Hair follicle dermal papilla cell (primary cell): Measurements from ENCODE around the gene RNU5D-1. TPM values are rescaled to one million over a fixed set of nuclear protein-coding genes. Genes with fewer than 3 reads are reported as not detected.

Experiments
- small RNA-seq: library from RNA; depleted of rRNA; stranded (forward); fragments of <200 nt; gene quantifications from one replicate; pipeline ENCODE3, GENCODE V24; 2012
- total RNA-seq: library from RNA; depleted of rRNA; stranded (reverse); fragments of >200 nt; gene quantifications from 2 replicates; pipeline ENCODE4 v1.2.3, GENCODE V29; 2012

The RNU5D-1 gene
- not detected in 2 replicates for total RNA-seq

DNA sequence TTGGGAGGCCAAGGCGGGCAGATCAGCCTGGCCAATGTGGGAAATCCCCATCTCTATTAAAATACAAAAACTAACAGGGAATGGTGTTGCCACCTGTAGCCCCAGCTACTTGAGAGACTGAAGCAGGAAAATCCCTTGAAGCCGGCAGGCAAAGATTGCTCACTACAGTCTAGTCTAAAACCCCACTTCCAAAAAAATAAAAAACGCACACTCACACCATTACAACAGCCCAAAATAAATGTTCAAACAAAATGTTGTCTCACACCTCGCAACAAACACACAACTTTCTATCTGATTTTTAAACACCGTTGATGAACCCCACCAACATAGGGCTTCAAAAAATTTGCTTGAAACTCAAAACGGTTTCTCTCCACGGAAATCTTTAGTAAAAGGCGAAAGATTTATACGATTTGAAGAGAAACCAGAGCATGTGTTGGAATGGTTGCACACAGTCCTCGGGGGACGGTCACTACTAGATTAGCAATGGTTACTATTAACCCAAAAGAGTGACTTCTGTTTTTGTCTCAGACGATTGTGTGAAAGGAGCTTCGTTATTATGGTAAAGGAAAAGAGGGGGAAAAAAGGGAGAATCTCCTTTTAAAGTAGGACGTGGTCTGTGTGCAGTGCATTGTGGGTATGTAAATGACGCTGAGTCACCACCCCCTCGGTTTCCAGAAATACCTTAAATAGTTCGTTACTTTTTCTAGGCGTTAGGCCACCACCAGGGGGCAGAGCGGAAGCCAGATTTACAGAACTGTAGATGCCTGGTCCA, at the start of gene RNU5D-1:
Gene RNU5D-1 (minus strand): TSS at position 430 of the 772 bp plus-strand sequence.

DNA sequence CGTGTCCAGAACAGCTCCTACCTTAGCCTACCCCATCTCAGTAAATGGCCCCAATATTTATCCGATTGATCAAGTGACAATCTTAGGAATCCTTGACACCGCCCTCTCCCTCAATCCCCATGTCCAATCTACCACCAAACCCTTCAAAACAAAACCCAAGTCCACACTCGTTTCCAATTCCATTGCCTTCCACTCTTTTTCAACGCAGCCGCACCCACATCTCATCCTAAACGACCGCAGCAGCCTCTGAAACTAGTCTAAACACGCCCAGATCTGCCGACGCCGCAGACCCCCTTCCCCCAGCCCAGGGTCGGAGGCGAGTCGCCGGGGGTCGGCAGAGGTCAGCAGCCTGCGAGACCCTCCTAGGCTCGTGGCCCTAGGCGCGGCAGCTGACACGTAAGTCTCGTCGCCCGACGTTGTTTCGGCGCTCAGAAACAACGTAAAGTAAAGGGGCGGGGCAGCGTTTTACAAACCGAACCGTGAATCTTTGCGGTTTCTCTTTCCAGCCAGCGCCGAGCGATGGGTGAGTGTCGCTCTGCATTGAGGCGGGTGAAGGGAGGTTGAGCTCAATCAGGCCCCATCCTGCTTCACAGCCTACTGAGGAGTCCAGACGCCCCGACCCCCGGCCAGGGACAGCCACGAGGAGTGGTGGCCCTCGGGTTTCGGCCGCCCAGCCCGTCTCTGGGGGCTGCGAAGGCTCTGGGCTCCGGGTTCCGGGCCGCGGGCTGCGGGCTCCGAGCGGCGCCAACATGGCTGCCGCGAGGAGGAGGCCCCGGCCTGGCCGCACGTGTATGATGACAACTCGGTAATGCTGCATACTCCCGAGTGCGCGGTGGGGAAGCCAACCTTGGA, 44.3 kb upstream of the RNU5D-1 start, which contains the start of gene RPS8:
Gene RPS8 (plus strand): TSS at position 463 of the 852 bp plus-strand sequence. CDS start 57 bp downstream, at position 520.

GRCh38 chr1:44739307-44740178, 8.6 kb upstream of the RNU5D-1 start, which contains the start of gene KIF2C:
Gene KIF2C (plus strand): TSS chr1:44739837. CDS start chr1:44739933, 96 bp downstream.

Small RNAs within 50 kb of the gene (small RNA-seq; reads per million reads assigned to genes)
- 63.7 reads per million, percentile 97 among the genes with 10 or more reads in this experiment for gene RNU5D-1
- gene RNU5F-1, result 89.5 reads per million, percentile 98 among the genes with 10 or more reads in this experiment
- gene SNORD38A, result 656 reads per million, percentile 99 among the genes with 10 or more reads in this experiment
- not detected for gene SNORD38B
- gene SNORD46, result 52.1 reads per million, percentile 97 among the genes with 10 or more reads in this experiment
- gene SNORD55, result not detected

Other genes with a start within 250 kb of the RNU5D-1 start
- 5.8 and 7.4 TPM in 2 replicates for gene TMEM53, start 56.7 kb downstream of the RNU5D-1 start, total RNA-seq
- 0.97 and 2.9 TPM in 2 replicates for gene ARMH1, start 56.5 kb downstream of the RNU5D-1 start, total RNA-seq
- 2.6 TPM in 2 replicates for gene KIF2C, start 8.7 kb upstream of the RNU5D-1 start, total RNA-seq
- 847 and 1,097 TPM in 2 replicates for gene RPS8, start 44.4 kb upstream of the RNU5D-1 start, total RNA-seq
- gene BEST4, start 57.0 kb upstream of the RNU5D-1 start, total RNA-seq, result 0.16 and 0.24 TPM in 2 replicates
- 36.5 and 45.4 TPM in 2 replicates for gene PLK3, start 69.2 kb upstream of the RNU5D-1 start, total RNA-seq
- gene DYNLT4, start 76.2 kb upstream of the RNU5D-1 start, total RNA-seq, result not detected in 2 replicates
- gene BTBD19, start 77.4 kb upstream of the RNU5D-1 start, total RNA-seq, result 16.6 and 19.5 TPM in 2 replicates
- 0.24 and 0.32 TPM in 2 replicates for gene PTCH2, start 112.1 kb upstream of the RNU5D-1 start, total RNA-seq